ENCODE data around the gene EPN2.

- no peak for TF ChIP-seq POLR2A (IDR thresholded peaks at IDR 0.05)
- no peak for TF ChIP-seq CTCF (IDR thresholded peaks at IDR 0.05)
- no peak for TF ChIP-seq POLR2AphosphoS5 (IDR thresholded peaks at IDR 0.05)
- no peak for TF ChIP-seq EP300 (IDR thresholded peaks at IDR 0.05)
Measured at GRCh38 chr17:19303367-19303776, 66.2 kb downstream of the EPN2 start.
